ENCODE data around the gene SFXN5. TPM values are rescaled to one million over a fixed set of nuclear protein-coding genes. Genes with fewer than 3 reads are reported as not detected.

SFXN5 gene
- total RNA-seq, 1 experiment from 2014 or later: 25.9 TPM

- no peak for TF ChIP-seq ZNF281 (CRISPR knock-in tag; IDR thresholded peaks at IDR 0.05)
- TF ChIP-seq ZBTB43 (CRISPR knock-in tag; IDR thresholded peaks at IDR 0.05): no peak
- no peak for TF ChIP-seq ZSCAN18 (CRISPR knock-in tag; IDR thresholded peaks at IDR 0.05)
- no peak for TF ChIP-seq MXD4 (CRISPR knock-in tag; IDR thresholded peaks at IDR 0.05; ENCODE audit: borderline replicate concordance)
- TF ChIP-seq EMX1 (CRISPR knock-in tag; IDR thresholded peaks at IDR 0.05): no peak
- TF ChIP-seq TEAD1 (CRISPR knock-in tag; IDR thresholded peaks at IDR 0.05): no peak
- no peak for TF ChIP-seq NR2C2 (CRISPR knock-in tag; IDR thresholded peaks at IDR 0.05)
- TF ChIP-seq E2F1 (CRISPR knock-in tag; IDR thresholded peaks at IDR 0.05): no peak
- no peak for TF ChIP-seq ZNF219 (CRISPR knock-in tag; IDR thresholded peaks at IDR 0.05; ENCODE audit: borderline replicate concordance)
- no peak for TF ChIP-seq ZNF416 (CRISPR knock-in tag; IDR thresholded peaks at IDR 0.05)
These were observed 80.1 kb downstream of the SFXN5 start (continued) for GRCh38 chr2:72991439-72991725.

- ChIA-PET CTCF (interaction anchor here (0.9 to 4.6 kb wide), 9 partner anchors 14 to 186 kb away, joined by 3 to 46 read pairs (median 6); partner anchors contain the start of gene SFXN5), POLR2A (no interaction called here)
- DNase-seq (ENCODE audit: low spot score): no peak
- TF ChIP-seq PREB (CRISPR knock-in tag; IDR thresholded peaks at IDR 0.05; ENCODE audit: borderline replicate concordance) (no peak), SOX15 (CRISPR knock-in tag; IDR thresholded peaks at IDR 0.05) (no peak), JUN (CRISPR knock-in tag; IDR thresholded peaks at IDR 0.05) (no peak), ZMAT4 (CRISPR knock-in tag; IDR thresholded peaks at IDR 0.05) (no peak), KAT7 (CRISPR knock-in tag; IDR thresholded peaks at IDR 0.05; ENCODE audit: borderline replicate concordance) (no peak), USF2 (CRISPR knock-in tag; IDR thresholded peaks at IDR 0.05) (no peak), NFYB (CRISPR knock-in tag; conservative IDR thresholded peaks at IDR 0.05; ENCODE audit: low read depth) (no peak), ESRRA (CRISPR knock-in tag; IDR thresholded peaks at IDR 0.05; ENCODE audit: borderline replicate concordance) (no peak), ARID4B (CRISPR knock-in tag; IDR thresholded peaks at IDR 0.05; ENCODE audit: borderline replicate concordance) (no peak), NFATC4 (CRISPR knock-in tag; IDR thresholded peaks at IDR 0.05) (no peak), TEAD4 (CRISPR knock-in tag; IDR thresholded peaks at IDR 0.05) (no peak), GRHL2 (CRISPR knock-in tag; IDR thresholded peaks at IDR 0.05; ENCODE audit: insufficient replicate concordance, severe bottlenecking) (no peak), CBFB (CRISPR knock-in tag; IDR thresholded peaks at IDR 0.05; ENCODE audit: low read depth) (no peak)
These were observed 80.6 kb downstream of the SFXN5 start for GRCh38 chr2:72990695-72991438.

More at GRCh38 chr2:72990695-72991438, 80.6 kb downstream of the SFXN5 start:
- no peaks in the 10 kb centered on the region for H3K36me3 Mint-ChIP-seq
- no peaks in the 10 kb centered on the region; the same call in 1 of the 2 replicates for H3K27me3 Mint-ChIP-seq (ENCODE audit: low read depth)
- no peak overlapping the region for H3K4me3 Mint-ChIP-seq
- peaks cover 11% of the 10 kb centered on the region; the same call in 1 of the 2 replicates for H3K4me1 Mint-ChIP-seq
- H3K9me3 Mint-ChIP-seq: no peaks in the 10 kb centered on the region
- no peak overlapping the region for H3K27ac Mint-ChIP-seq
- ATAC-seq: no peak
